OCI-LY3 (cell line): ENCODE data around the gene TCF12.

Experiments used
- CTCF ChIP-seq: fragments of 200-600, 300-600 bp; sonication (generic); IDR thresholded peaks from 2 replicates; pipeline ENCODE4 v1.5.1; 2014; ENCODE audit warnings: antibody characterized with exemption, low read length, low read depth
- EZH2phosphoT487 ChIP-seq: fragments of 200-600 bp; shearing (Covaris generic); IDR thresholded peaks from 2 replicates; pipeline ENCODE4 v1.6.1; 2018; ENCODE audit warnings: antibody characterized with exemption, mixed run types, low read depth

DNA sequence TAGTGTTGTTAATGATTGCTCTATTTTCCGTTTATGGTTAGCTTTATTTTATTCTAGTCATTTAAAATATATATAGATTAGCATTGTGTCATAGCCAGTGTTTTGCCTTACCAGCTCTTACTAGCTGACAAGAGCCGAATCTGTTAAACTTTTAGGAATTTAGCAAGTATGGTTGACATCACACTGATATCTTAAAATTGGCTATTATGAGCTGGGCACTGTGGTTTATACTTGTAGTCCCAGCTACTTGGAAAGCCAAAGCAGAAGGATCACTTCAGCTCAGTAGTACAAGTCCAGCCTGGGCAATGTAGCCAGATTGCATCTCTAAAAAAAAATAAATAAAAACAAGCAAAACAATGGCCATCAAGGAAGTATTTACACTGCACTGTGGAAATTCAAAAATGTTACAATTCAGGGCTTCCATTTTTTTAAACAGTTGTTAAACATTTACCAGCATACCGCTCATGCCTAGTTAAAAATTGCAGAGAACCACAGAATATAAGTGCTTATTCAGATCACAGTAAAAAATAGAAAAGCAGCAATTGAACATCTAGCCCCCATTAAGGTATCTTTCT lies 249.5 kb downstream of the TCF12 start:
- no peak for TF ChIP-seq CTCF
- no peak for TF ChIP-seq EZH2phosphoT487
